Panc1 (cell line): ENCODE results near the gene OPHN1.

Source experiments
- CTCF ChIP-seq: fragments of 450-650 bp; IDR thresholded peaks from 2 replicates; pipeline ENCODE4 v1.5.1; 2017; ENCODE audit warnings: mild to moderate bottlenecking
- POLR2AphosphoS5 ChIP-seq: IDR thresholded peaks from 2 replicates; pipeline ENCODE4 v1.6.1; 2012; ENCODE audit warnings: mild to moderate bottlenecking, low read depth, low read length, moderate library complexity
- REST ChIP-seq, 2 experiments: IDR thresholded peaks; 2 replicates each; pipeline ENCODE4 v1.6.1; 2011 to 2012; ENCODE audit warnings: low read depth in 2 of 2, control low read depth in 1 of 2, low read length in 1 of 2, mild to moderate bottlenecking in 1 of 2, moderate library complexity in 1 of 2; ENCODE audit not compliant: insufficient read depth in 1 of 2
- TCF7L2 ChIP-seq: IDR thresholded peaks from 2 replicates; pipeline ENCODE4 v1.6.1; 2011; ENCODE audit warnings: mild to moderate bottlenecking, low read depth, low read length, inconsistent platforms

- TF ChIP-seq CTCF (no peak), POLR2AphosphoS5 (no peak), TCF7L2 (no peak), REST (IDR thresholded peaks at IDR 0.05; ENCODE audit: insufficient read depth in 1 of 2, low read depth in 2 of 2, low read length in 1 of 2) (no peak)
Measured at GRCh38 chrX:68209008-68209407, 224.3 kb downstream of the OPHN1 start.
